B cell (primary cell): ENCODE results near the gene ZCRB1. TPM values are rescaled to one million over a fixed set of nuclear protein-coding genes. Genes with fewer than 3 reads are reported as not detected.

Experiments used
- ATAC-seq: fragments of 200-7000 bp; cut with Tn5 transposase; one replicate; pipeline ENCODE4 v1.10.0; 2021; ENCODE audit warnings: low read depth, mild to moderate bottlenecking, moderate number of reproducible peaks, moderate library complexity
- CTCF ChIA-PET: fragments of 350-600 bp; sonication (Branson Sonifier 250); formaldehyde crosslinking; loops from one replicate; lab custom pipeline; 2021; ENCODE audit warnings: antibody characterized with exemption, inconsistent platforms; lab: Charles Lee
- POLR2A ChIA-PET: fragments of 350-600 bp; sonication (Branson Sonifier 250); formaldehyde crosslinking; loops from one replicate; lab custom pipeline; 2021; ENCODE audit warnings: antibody characterized with exemption; lab: Charles Lee
- DNase-seq: peaks from one replicate; pipeline ENCODE4 v3.0.0; 2013
- H2AFZ ChIP-seq: 2 replicates; pipeline ENCODE4 v1.6.1; 2012; ENCODE audit warnings: mild to moderate bottlenecking, low read depth, low read length; ENCODE audit not compliant: insufficient read depth, poor library complexity, severe bottlenecking
- H3K27ac ChIP-seq, 2 donors: 1 replicate in 1 of 2; 2 replicates in 1 of 2; pipeline ENCODE4 v1.5.1; 2012 to 2013; ENCODE audit warnings: low read length in 2 of 2, mild to moderate bottlenecking in 2 of 2, moderate library complexity in 1 of 2
- H3K27me3 ChIP-seq, 4 experiments: fragments of 200-600 bp in 1 of 4; sonication (generic) in 1 of 4; replicated peaks in 1 of 4; 1 replicate in 2 of 4; 2 replicates in 2 of 4; pipeline versions ENCODE4 v1.6.1 to v1.7.0; 2013 to 2016; ENCODE audit warnings: low read length in 3 of 4, mild to moderate bottlenecking in 2 of 4, mixed read lengths in 1 of 4, moderate library complexity in 1 of 4; ENCODE audit not compliant: insufficient read depth in 4 of 4, control insufficient read depth in 3 of 4; ENCODE audit errors: control extremely low read depth in 1 of 4
- H3K36me3 ChIP-seq, 2 experiments: replicated peaks in 1 of 2; 1 replicate in 1 of 2; 2 replicates in 1 of 2; pipeline versions ENCODE4 v1.6.1 to v1.7.1; 2013; ENCODE audit warnings: low read length in 1 of 2; ENCODE audit not compliant: insufficient read depth in 2 of 2, control insufficient read depth in 1 of 2; ENCODE audit errors: control extremely low read depth in 1 of 2, extremely low read depth in 1 of 2
- H3K4me1 ChIP-seq, 2 donors: fragments of 200-600 bp in 1 of 2; sonication (generic) in 1 of 2; 1 replicate in 1 of 2; 2 replicates in 1 of 2; pipeline versions ENCODE4 v1.5.1 to v1.6.1; 2013 to 2017; ENCODE audit warnings: low read length in 2 of 2; ENCODE audit not compliant: control insufficient read depth in 2 of 2, insufficient read depth in 2 of 2
- H3K4me2 ChIP-seq: replicated peaks from 2 replicates; pipeline ENCODE3; 2012; ENCODE audit warnings: mild to moderate bottlenecking, low read depth, low read length; ENCODE audit not compliant: poor library complexity, severe bottlenecking
- H3K4me3 ChIP-seq, 5 experiments: fragments of 200-600 bp in 1 of 5; sonication (generic) in 1 of 5; 1 replicate in 3 of 5; 2 replicates in 2 of 5; pipeline versions ENCODE4 v1.5.1 to v1.7.0; 2011 to 2016; ENCODE audit warnings: low read length in 4 of 5, mild to moderate bottlenecking in 4 of 5, low read depth in 2 of 5, control low read depth in 1 of 5, moderate library complexity in 1 of 5; ENCODE audit not compliant: insufficient read depth in 1 of 5; ENCODE audit errors: control extremely low read depth in 1 of 5, extremely low read depth in 1 of 5
- H3K79me2 ChIP-seq: fragments of 200-600 bp; sonication (generic); one replicate; pipeline ENCODE4 v1.6.0; 2016; ENCODE audit warnings: low read length; ENCODE audit not compliant: control insufficient read depth, insufficient read depth
- H3K9ac ChIP-seq: fragments of 200-600 bp; sonication (generic); 2 replicates; pipeline ENCODE4 v1.6.1; 2017; ENCODE audit warnings: mild to moderate bottlenecking, low read length, moderate library complexity
- H3K9me3 ChIP-seq, 3 donors: one replicate each; pipeline versions ENCODE4 v1.6.1 to v1.7.1; 2013; ENCODE audit warnings: low read length in 2 of 3; ENCODE audit not compliant: control insufficient read depth in 2 of 3, insufficient read depth in 1 of 3; ENCODE audit errors: control extremely low read depth in 1 of 3
- H4K20me1 ChIP-seq: 2 replicates; pipeline ENCODE4 v1.6.0; 2012; ENCODE audit warnings: mild to moderate bottlenecking, low read length; ENCODE audit not compliant: insufficient read depth, control insufficient read depth, poor library complexity, severe bottlenecking
- H3K27ac Mint-ChIP-seq: one replicate; pipeline ENCODE4 v1.8.0; 2021; ENCODE audit warnings: mixed read lengths
- H3K27me3 Mint-ChIP-seq: one replicate; pipeline ENCODE4 v1.8.0; 2021; ENCODE audit warnings: mixed read lengths
- H3K4me1 Mint-ChIP-seq: one replicate; pipeline ENCODE4 v1.8.0; 2021; ENCODE audit warnings: mixed read lengths
- H3K4me3 Mint-ChIP-seq: one replicate; pipeline ENCODE4 v1.8.0; 2021; ENCODE audit warnings: mixed read lengths
- H3K9me3 Mint-ChIP-seq: one replicate; pipeline ENCODE4 v1.8.0; 2022; ENCODE audit warnings: mixed read lengths; ENCODE audit not compliant: insufficient read depth
- CTCF ChIP-seq: fragments of 200-600 bp; IDR thresholded peaks from one replicate; pipeline ENCODE4 v1.8.0; 2022; ENCODE audit warnings: antibody characterized with exemption, mild to moderate bottlenecking
- EZH2 ChIP-seq: IDR thresholded peaks from 2 replicates; pipeline ENCODE4 v1.6.1; 2012; ENCODE audit warnings: borderline replicate concordance, low read depth, mild to moderate bottlenecking, moderate library complexity, low read length; ENCODE audit not compliant: insufficient read depth, poor library complexity, severe bottlenecking
- WGBS: methylation state at CpG from one replicate; pipeline ENCODE4 v1.1.5; 2013; ENCODE audit warnings: missing lambda C conversion rate; ENCODE audit not compliant: insufficient coverage; 5-methylcytosine and 5-hydroxymethylcytosine counted together
- intact Hi-C: fragments of 100-400 bp; cut with micrococcal nuclease; formaldehyde crosslinking; loops from one replicate; pipeline ENCODE4 v1.10.0; 2022
- polyA plus RNA-seq: library from polyadenylated mRNA; depleted of rRNA; stranded (reverse); fragments of >200 nt; gene quantifications from 2 replicates; pipeline ENCODE4 v1.2.3, GENCODE V29; 2012
- total RNA-seq, 2 donors: library from RNA; stranded (reverse); fragments of 120-200 nt in 1 of 2; gene quantifications; 1 replicate in 1 of 2; 2 replicates in 1 of 2; pipeline versions ENCODE4 v1.2.3 to v1.2.4, GENCODE V29; 2013 to 2022

ZCRB1 gene
- total and polyA plus RNA-seq, 2 donors (not counting 1 experiment from before 2014, with no cell fraction given) = 9.8 to 23.2 TPM

GRCh38 chr12:42285431-42285830 is 40.5 kb downstream of the ZCRB1 start:
- no peak overlapping the region for H3K4me3 Mint-ChIP-seq
- Histone ChIP-seq H3K4me2 (no peak overlapping the region), H3K4me1 (peaks cover 6 to 8% of the 10 kb centered on the region in 2 donors), H4K20me1 (no peaks in the 10 kb centered on the region), H2AFZ (no peak overlapping the region), H3K9me3 (no peaks in the 10 kb centered on the region), H3K9ac (no peak overlapping the region), H3K27me3 (no peaks in the 10 kb centered on the region), H3K79me2 (no peaks in the 10 kb centered on the region), H3K4me3 (no peak overlapping the region), H3K36me3 (no peaks in the 10 kb centered on the region), H3K27ac (no peak overlapping the region)
- H3K9me3 Mint-ChIP-seq = no peaks in the 10 kb centered on the region
- peaks cover 8% of the 10 kb centered on the region for H3K4me1 Mint-ChIP-seq
- POLR2A ChIA-PET = no interaction called here
- CTCF ChIA-PET = interaction anchor here (0.7 kb wide), 1 partner anchor 1370 kb away, joined by 5 read pairs; no protein-coding TSS in a partner anchor
- WGBS = no CpG with 5 or more reads among the region's 2 CpGs
- peaks cover 17% of the 10 kb centered on the region for H3K27me3 Mint-ChIP-seq
- H3K27ac Mint-ChIP-seq = no peak overlapping the region
- ATAC-seq = no peak
- DNase-seq = no peak
- TF ChIP-seq EZH2 (no peak), CTCF (no peak)
- intact Hi-C loops = no loop called here

- H3K4me3 ChIP-seq = no peak overlapping the region
- WGBS = 100% methylated on average over 1 of the region's 2 CpGs
- H3K79me2 ChIP-seq = no peaks in the 10 kb centered on the region
- Mint-ChIP-seq H3K27me3 (peaks cover 20% of the 10 kb centered on the region), H3K4me3 (no peak overlapping the region), H3K4me1 (peaks cover 8% of the 10 kb centered on the region), H3K27ac (no peak overlapping the region), H3K9me3 (no peaks in the 10 kb centered on the region)
- H3K36me3 ChIP-seq = no peaks in the 10 kb centered on the region
- H3K4me2 ChIP-seq = no peak overlapping the region
- peaks cover 6 to 8% of the 10 kb centered on the region in 2 donors for H3K4me1 ChIP-seq
- no peak overlapping the region for H3K9ac ChIP-seq
- ChIA-PET POLR2A (no interaction called here), CTCF (no interaction called here)
- DNase-seq = no peak
- TF ChIP-seq EZH2 = no peak
- no peak overlapping the region for H2AFZ ChIP-seq
- no peaks in the 10 kb centered on the region for H3K27me3 ChIP-seq
- H3K9me3 ChIP-seq = no peaks in the 10 kb centered on the region
- H4K20me1 ChIP-seq = no peaks in the 10 kb centered on the region
- no peak for ATAC-seq
- intact Hi-C loops = no loop called here
- no peak overlapping the region for H3K27ac ChIP-seq
Measured at GRCh38 chr12:42284876-42285275, 41.0 kb downstream of the ZCRB1 start.
